ENCODE results near the gene ZFYVE28. TPM values are rescaled to one million over a fixed set of nuclear protein-coding genes. Genes with fewer than 3 reads are reported as not detected.

The ZFYVE28 gene
- total and polyA plus RNA-seq, 2 of the 8 experiments (the other 6 are each of a cell fraction or from before 2014, with no cell fraction given) = 1.7 to 4.9 TPM

- no peaks in the 10 kb centered on the region for H3K4me1 ChIP-seq (replicated peaks in 1 of 4; ENCODE audit: control insufficient read depth in 3 of 4, insufficient read depth in 4 of 4, low read length in 3 of 4)
- ChIA-PET POLR2A (ENCODE audit: partially characterized antibody) (no interaction called here), CTCF (ENCODE audit: partially characterized antibody) (interaction anchor here (1.1 kb wide), 1 partner anchor 157 kb away, joined by 5 read pairs; no protein-coding TSS in a partner anchor)
- H2BK15ac ChIP-seq (ENCODE audit: low read length) = no peak overlapping the region
- H3K4me2 ChIP-seq (ENCODE audit: insufficient read depth in 1 of 2, low read depth in 2 of 2, low read length in 2 of 2) = no peak overlapping the region
- no peak overlapping the region for H2BK120ac ChIP-seq (replicated peaks; ENCODE audit: low read depth, low read length)
- no peak overlapping the region for H2BK5ac ChIP-seq (ENCODE audit: low read depth, low read length)
- H3K14ac ChIP-seq (ENCODE audit: insufficient read length) = no peak overlapping the region
- FAIRE-seq = no peak
- H4K8ac ChIP-seq (ENCODE audit: extremely low read depth, insufficient read depth, low read length) = no peak overlapping the region
- H3K18ac ChIP-seq (ENCODE audit: extremely low read depth, low read length) = no peak overlapping the region
- no peak overlapping the region for H2AK5ac ChIP-seq (ENCODE audit: low read depth, low read length)
- no peaks in the 10 kb centered on the region for H3K36me3 ChIP-seq (ENCODE audit: control insufficient read depth in 2 of 4, insufficient read depth in 4 of 4, low read length in 3 of 4)
- H3K79me2 ChIP-seq (ENCODE audit: control insufficient read depth in 1 of 2, insufficient read depth in 2 of 2, low read length in 2 of 2) = no peaks in the 10 kb centered on the region
- H3K9ac ChIP-seq (replicated peaks in 1 of 4; ENCODE audit: extremely low read depth in 1 of 4, low read depth in 3 of 4, low read length in 3 of 4) = no peak overlapping the region
- no peak overlapping the region for H3K23ac ChIP-seq (ENCODE audit: insufficient read length)
- DNase-seq (ENCODE audit: low read depth in 1 of 2, low spot score in 2 of 2) = no peak
- H3K4me3 ChIP-seq (ENCODE audit: extremely low read depth in 1 of 4, insufficient read depth in 2 of 4, low read depth in 3 of 4, low read length in 4 of 4) = no peak overlapping the region
- no peak overlapping the region for H3K4ac ChIP-seq (replicated peaks; ENCODE audit: insufficient read length, low read depth, low read length)
- no peak overlapping the region for H2BK20ac ChIP-seq (ENCODE audit: low read length)
- H3K56ac ChIP-seq (replicated peaks; ENCODE audit: insufficient read length, low read depth, low read length) = no peak overlapping the region
- H3K23me2 ChIP-seq (ENCODE audit: low read depth, low read length) = no peaks in the 10 kb centered on the region
- H3K27me3 ChIP-seq (replicated peaks in 1 of 4; ENCODE audit: control insufficient read depth in 3 of 4, extremely low read depth in 1 of 4, insufficient read depth in 3 of 4, low read length in 3 of 4) = no peaks in the 10 kb centered on the region
- H4K20me1 ChIP-seq (replicated peaks in 1 of 2; ENCODE audit: control insufficient read depth in 1 of 2, insufficient read depth in 2 of 2, low read length in 2 of 2) = no peaks in the 10 kb centered on the region
- no peak overlapping the region for H2BK12ac ChIP-seq (ENCODE audit: low read depth, low read length)
- H4K5ac ChIP-seq (ENCODE audit: insufficient read length, low read depth, low read length) = no peak overlapping the region
- no peaks in the 10 kb centered on the region for H3K79me1 ChIP-seq (ENCODE audit: low read depth, low read length)
- no peak overlapping the region for H4K91ac ChIP-seq (replicated peaks; ENCODE audit: insufficient read length, low read length)
- no peak overlapping the region for H3K27ac ChIP-seq (ENCODE audit: low read depth, low read length)
- H2AFZ ChIP-seq (ENCODE audit: low read length) = no peak overlapping the region
- peaks cover 0 to 4% of the 10 kb centered on the region in 2 experiments; a peak in 3 of 4 replicates for H3K9me3 ChIP-seq (ENCODE audit: insufficient read depth in 2 of 2, low read depth in 1 of 2, low read length in 1 of 2)
- 96% methylated on average over 14 of the region's 14 CpGs; no CpG with 5 or more reads in 1 of the 2 experiments for WGBS, 2 experiments (ENCODE audit: extremely low coverage in 1 of 2, insufficient coverage in 1 of 2, insufficient read length in 1 of 2, insufficient replicate concordance in 2 of 2, low coverage in 1 of 2, low lambda C conversion rate in 2 of 2, missing lambda C conversion rate in 1 of 2)
- TF ChIP-seq FOSL1 (IDR thresholded peaks at IDR 0.05; ENCODE audit: insufficient read depth, low read depth, low read length) (no peak), YY1 (IDR thresholded peaks at IDR 0.05; ENCODE audit: low read depth, low read length) (no peak), TCF12 (IDR thresholded peaks at IDR 0.05; ENCODE audit: low read depth, low read length) (no peak), NRF1 (IDR thresholded peaks at IDR 0.05; ENCODE audit: low read depth, low read length) (no peak), SRF (IDR thresholded peaks at IDR 0.05; ENCODE audit: low read depth, low read length) (no peak), CBX8 (IDR thresholded peaks at IDR 0.05; ENCODE audit: borderline replicate concordance, low read depth, low read length) (no peak), CEBPB (IDR thresholded peaks at IDR 0.05; ENCODE audit: low read depth, low read length) (no peak), RBBP5 (IDR thresholded peaks at IDR 0.05; ENCODE audit: borderline replicate concordance, low read depth, low read length) (no peak), CBX5 (IDR thresholded peaks at IDR 0.05; ENCODE audit: low read depth, low read length) (no peak), MAFK (IDR thresholded peaks at IDR 0.05; ENCODE audit: low read depth, low read length) (no peak), BCL11A (IDR thresholded peaks at IDR 0.05; ENCODE audit: low read depth in 2 of 2, low read length in 2 of 2) (no peak), TAF1 (IDR thresholded peaks at IDR 0.05; ENCODE audit: low read depth, low read length) (no peak), USF2 (IDR thresholded peaks at IDR 0.05; ENCODE audit: low read length) (no peak), GABPA (IDR thresholded peaks at IDR 0.05; ENCODE audit: borderline replicate concordance, insufficient read depth, low read length) (no peak), RFX5 (IDR thresholded peaks at IDR 0.05; ENCODE audit: borderline replicate concordance, low read depth, low read length) (no peak)
Observed at GRCh38 chr4:2377241-2377640, 41.2 kb downstream of the ZFYVE28 start.

Data from H1 (cell line).